Measurements from ENCODE around the gene TUBB8.
"Not testable (repeated sequence)": the region's sequence is repeated elsewhere in the genome, so short reads cannot be mapped to it uniquely, and the experiment has no call there.

Gene TUBB8

DNA sequence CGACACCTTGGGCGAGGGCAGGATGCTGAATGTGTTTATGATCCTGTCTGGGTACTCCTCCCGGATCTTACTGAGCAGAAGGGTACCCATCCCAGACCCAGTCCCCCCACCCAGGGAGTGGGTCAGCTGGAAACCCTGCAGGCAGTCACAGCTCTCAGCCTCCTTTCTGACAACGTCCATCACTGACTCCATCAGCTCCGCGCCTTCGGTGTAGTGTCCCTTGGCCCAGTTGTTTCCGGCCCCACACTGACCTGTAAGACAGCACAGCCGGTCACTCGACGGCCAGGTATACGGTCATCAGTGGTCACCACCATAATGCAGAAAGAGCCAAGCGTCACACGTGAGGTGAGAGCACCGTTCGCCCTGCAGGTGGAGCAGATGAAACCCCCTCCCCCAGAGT lies 1.2 kb downstream of the TUBB8 start:
- WGBS (ENCODE audit: insufficient coverage) = 100% methylated on average over 1 of the region's 16 CpGs
- H3K27ac ChIP-seq (ENCODE audit: insufficient read depth in 1 of 2, low read depth in 1 of 2, low read length in 2 of 2, poor library complexity in 1 of 2, severe bottlenecking in 2 of 2); H3K4me1 ChIP-seq (ENCODE audit: control extremely low read depth in 1 of 4, control insufficient read depth in 4 of 4, insufficient read depth in 4 of 4, low read length in 3 of 4); H3K27me3 ChIP-seq (replicated peaks in 2 of 5; ENCODE audit: control insufficient read depth in 4 of 5, insufficient read depth in 5 of 5, low read length in 4 of 5); DNase-seq; H3K36me3 ChIP-seq (ENCODE audit: control insufficient read depth in 4 of 4, insufficient read depth in 4 of 4, low read length in 3 of 4); H3K4me3 ChIP-seq (ENCODE audit: control insufficient read depth in 1 of 7, extremely low read depth in 1 of 7, insufficient read depth in 4 of 7, low read depth in 2 of 7, low read length in 6 of 7); CTCF ChIA-PET; POLR2A ChIA-PET; H3K9me3 ChIP-seq (ENCODE audit: control extremely low read depth in 1 of 5, control insufficient read depth in 4 of 5, insufficient read depth in 2 of 5, low read depth in 1 of 5, low read length in 4 of 5): not testable (repeated sequence)

DNA sequence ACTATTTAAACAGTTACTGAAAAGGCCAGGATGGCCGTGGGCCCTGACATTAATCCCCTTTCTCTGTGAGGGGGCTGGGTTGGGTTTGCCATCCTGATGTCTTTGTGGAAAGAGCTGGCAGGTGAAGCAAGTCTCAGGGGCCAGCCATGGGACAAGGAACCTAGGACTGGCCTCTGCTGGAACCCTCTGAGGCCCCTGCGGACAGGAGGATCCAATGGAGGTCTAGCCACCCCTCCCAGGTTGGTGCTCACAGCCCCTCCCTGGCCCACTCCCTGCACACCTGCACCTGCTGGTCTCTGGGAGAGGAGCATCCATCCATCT lies 35.8 kb downstream of the TUBB8 start:
- DNase-seq; H3K36me3 ChIP-seq (ENCODE audit: control insufficient read depth in 4 of 4, insufficient read depth in 4 of 4, low read length in 3 of 4); H3K27me3 ChIP-seq (replicated peaks in 2 of 5; ENCODE audit: control insufficient read depth in 4 of 5, insufficient read depth in 5 of 5, low read length in 4 of 5); H3K4me1 ChIP-seq (ENCODE audit: control extremely low read depth in 1 of 4, control insufficient read depth in 4 of 4, insufficient read depth in 4 of 4, low read length in 3 of 4); H3K4me3 ChIP-seq (ENCODE audit: control insufficient read depth in 1 of 7, extremely low read depth in 1 of 7, insufficient read depth in 4 of 7, low read depth in 2 of 7, low read length in 6 of 7); POLR2A ChIA-PET; CTCF ChIA-PET; H3K27ac ChIP-seq (ENCODE audit: insufficient read depth in 1 of 2, low read depth in 1 of 2, low read length in 2 of 2, poor library complexity in 1 of 2, severe bottlenecking in 2 of 2); H3K9me3 ChIP-seq (ENCODE audit: control extremely low read depth in 1 of 5, control insufficient read depth in 4 of 5, insufficient read depth in 2 of 5, low read depth in 1 of 5, low read length in 4 of 5): not testable (repeated sequence)
- 60% methylated on average over 1 of the region's 2 CpGs for WGBS (ENCODE audit: insufficient coverage)

DNA sequence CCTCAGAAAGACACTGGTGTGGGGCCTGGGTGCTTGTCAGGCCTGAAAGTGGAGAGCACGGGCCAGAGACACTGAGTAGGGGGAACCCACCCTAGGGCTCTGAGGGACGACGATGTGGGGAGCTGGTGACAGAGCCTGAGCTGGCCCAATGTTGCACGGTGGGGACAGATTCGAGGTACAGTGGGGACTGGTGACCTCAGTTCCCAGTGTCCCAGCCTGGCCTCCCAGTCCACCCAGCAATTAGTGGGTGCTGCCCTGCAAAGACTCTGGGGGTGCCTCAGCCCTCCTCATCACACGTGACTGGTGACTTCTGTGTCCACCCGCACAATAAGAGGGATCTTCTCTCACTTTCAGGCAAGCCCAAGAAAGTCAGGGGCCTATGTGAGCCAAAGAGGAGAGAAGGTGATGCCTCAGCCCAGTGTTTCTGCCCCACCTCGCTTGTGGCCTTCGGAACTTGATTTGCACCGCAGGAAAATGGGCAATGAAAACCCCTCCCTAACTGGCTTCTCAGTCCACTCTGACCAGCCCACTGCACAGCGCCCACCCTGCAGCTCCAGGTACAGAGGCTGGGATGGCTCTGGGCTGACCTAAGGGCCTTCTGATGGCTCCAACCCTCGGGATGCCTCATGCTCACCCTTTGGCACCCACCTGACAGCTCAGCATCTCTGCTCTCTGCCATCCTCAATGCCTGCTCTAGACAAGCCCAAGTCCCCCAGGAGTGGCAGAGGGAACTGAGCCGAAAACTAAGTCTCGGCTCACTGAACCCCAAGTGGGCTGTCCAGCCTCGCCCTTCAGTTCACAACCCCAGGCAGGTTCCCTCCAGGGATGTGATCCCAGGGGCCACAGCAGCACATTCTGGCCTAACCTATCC lies 36.4 kb downstream of the TUBB8 start:
- H3K27ac ChIP-seq (ENCODE audit: insufficient read depth in 1 of 2, low read depth in 1 of 2, low read length in 2 of 2, poor library complexity in 1 of 2, severe bottlenecking in 2 of 2); H3K9me3 ChIP-seq (ENCODE audit: control extremely low read depth in 1 of 5, control insufficient read depth in 4 of 5, insufficient read depth in 2 of 5, low read depth in 1 of 5, low read length in 4 of 5); H3K4me3 ChIP-seq (ENCODE audit: control insufficient read depth in 1 of 7, extremely low read depth in 1 of 7, insufficient read depth in 4 of 7, low read depth in 2 of 7, low read length in 6 of 7); CTCF ChIA-PET; DNase-seq; H3K4me1 ChIP-seq (ENCODE audit: control extremely low read depth in 1 of 4, control insufficient read depth in 4 of 4, insufficient read depth in 4 of 4, low read length in 3 of 4); H3K36me3 ChIP-seq (ENCODE audit: control insufficient read depth in 4 of 4, insufficient read depth in 4 of 4, low read length in 3 of 4); POLR2A ChIA-PET; H3K27me3 ChIP-seq (replicated peaks in 2 of 5; ENCODE audit: control insufficient read depth in 4 of 5, insufficient read depth in 5 of 5, low read length in 4 of 5): not testable (repeated sequence)
- no CpG with 5 or more reads among the region's 15 CpGs for WGBS (ENCODE audit: insufficient coverage)

DNA sequence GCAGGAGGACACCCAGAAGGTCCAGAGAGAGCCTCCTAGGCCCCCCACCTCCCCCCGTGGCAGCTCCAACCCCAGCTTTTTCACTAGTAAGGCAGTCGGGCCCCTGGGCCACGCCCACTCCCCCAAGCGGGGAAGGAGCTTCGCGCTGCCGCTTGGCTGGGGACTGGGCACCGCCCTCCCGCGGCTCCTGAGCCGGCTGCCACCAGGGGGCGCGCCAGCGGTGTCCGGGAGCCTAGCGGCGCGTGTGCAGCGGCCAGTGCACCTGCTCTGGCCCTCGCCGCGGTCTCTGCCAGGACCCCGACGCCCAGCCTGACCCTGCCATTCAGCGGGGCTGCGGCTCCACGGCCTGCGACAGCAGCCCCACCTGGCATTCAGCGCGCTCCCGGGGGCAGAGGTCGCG lies 37.8 kb downstream of the TUBB8 start:
- H3K4me3 ChIP-seq (ENCODE audit: control insufficient read depth in 1 of 7, extremely low read depth in 1 of 7, insufficient read depth in 4 of 7, low read depth in 2 of 7, low read length in 6 of 7); H3K36me3 ChIP-seq (ENCODE audit: control insufficient read depth in 4 of 4, insufficient read depth in 4 of 4, low read length in 3 of 4); H3K4me1 ChIP-seq (ENCODE audit: control extremely low read depth in 1 of 4, control insufficient read depth in 4 of 4, insufficient read depth in 4 of 4, low read length in 3 of 4); CTCF ChIA-PET; H3K27ac ChIP-seq (ENCODE audit: insufficient read depth in 1 of 2, low read depth in 1 of 2, low read length in 2 of 2, poor library complexity in 1 of 2, severe bottlenecking in 2 of 2); POLR2A ChIA-PET; DNase-seq; H3K9me3 ChIP-seq (ENCODE audit: control extremely low read depth in 1 of 5, control insufficient read depth in 4 of 5, insufficient read depth in 2 of 5, low read depth in 1 of 5, low read length in 4 of 5); H3K27me3 ChIP-seq (replicated peaks in 2 of 5; ENCODE audit: control insufficient read depth in 4 of 5, insufficient read depth in 5 of 5, low read length in 4 of 5): not testable (repeated sequence)
- WGBS (ENCODE audit: insufficient coverage) = 52% methylated on average over 10 of the region's 33 CpGs

DNA sequence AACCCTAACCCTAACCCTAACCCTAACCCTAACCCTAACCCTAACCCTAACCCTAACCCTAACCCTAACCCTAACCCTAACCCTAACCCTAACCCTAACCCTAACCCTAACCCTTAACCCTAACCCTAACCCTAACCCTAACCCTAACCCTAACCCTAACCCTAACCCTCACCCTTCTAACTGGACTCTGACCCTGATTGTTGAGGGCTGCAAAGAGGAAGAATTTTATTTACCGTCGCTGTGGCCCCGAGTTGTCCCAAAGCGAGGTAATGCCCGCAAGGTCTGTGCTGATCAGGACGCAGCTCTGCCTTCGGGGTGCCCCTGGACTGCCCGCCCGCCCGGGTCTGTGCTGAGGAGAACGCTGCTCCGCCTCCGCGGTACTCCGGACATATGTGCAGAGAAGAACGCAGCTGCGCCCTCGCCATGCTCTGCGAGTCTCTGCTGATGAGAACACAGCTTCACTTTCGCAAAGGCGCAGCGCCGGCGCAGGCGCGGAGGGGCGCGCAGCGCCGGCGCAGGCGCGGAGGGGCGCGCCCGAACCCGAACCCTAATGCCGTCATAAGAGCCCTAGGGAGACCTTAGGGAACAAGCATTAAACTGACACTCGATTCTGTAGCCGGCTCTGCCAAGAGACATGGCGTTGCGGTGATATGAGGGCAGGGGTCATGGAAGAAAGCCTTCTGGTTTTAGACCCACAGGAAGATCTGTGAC lies 38.7 kb downstream of the TUBB8 start:
- DNase-seq; POLR2A ChIA-PET; H3K9me3 ChIP-seq (ENCODE audit: control extremely low read depth in 1 of 5, control insufficient read depth in 4 of 5, insufficient read depth in 2 of 5, low read depth in 1 of 5, low read length in 4 of 5); H3K4me1 ChIP-seq (ENCODE audit: control extremely low read depth in 1 of 4, control insufficient read depth in 4 of 4, insufficient read depth in 4 of 4, low read length in 3 of 4); H3K4me3 ChIP-seq (ENCODE audit: control insufficient read depth in 1 of 7, extremely low read depth in 1 of 7, insufficient read depth in 4 of 7, low read depth in 2 of 7, low read length in 6 of 7); H3K27me3 ChIP-seq (replicated peaks in 2 of 5; ENCODE audit: control insufficient read depth in 4 of 5, insufficient read depth in 5 of 5, low read length in 4 of 5); CTCF ChIA-PET; H3K36me3 ChIP-seq (ENCODE audit: control insufficient read depth in 4 of 4, insufficient read depth in 4 of 4, low read length in 3 of 4); H3K27ac ChIP-seq (ENCODE audit: insufficient read depth in 1 of 2, low read depth in 1 of 2, low read length in 2 of 2, poor library complexity in 1 of 2, severe bottlenecking in 2 of 2): not testable (repeated sequence)
- no CpG with 5 or more reads among the region's 42 CpGs for WGBS (ENCODE audit: insufficient coverage)

All from common myeloid progenitor, CD34-positive (primary cell).